DMS153 treated with DMSO at 0.1 percent for 48 hours (cell line): Measurements from ENCODE around the gene CD27.
A peak's percentile ranks its signal among the peaks of the same experiment; 100 is the strongest.
"Not testable (repeated sequence)": the region's sequence is repeated elsewhere in the genome, so short reads cannot be mapped to it uniquely, and the experiment has no call there.

Source experiments
- DNase-seq: peaks from one replicate; lab custom pipeline; 2025; ENCODE audit not compliant: unreplicated experiment; lab: John Stamatoyannopoulos, UW

Gene CD27

DNA sequence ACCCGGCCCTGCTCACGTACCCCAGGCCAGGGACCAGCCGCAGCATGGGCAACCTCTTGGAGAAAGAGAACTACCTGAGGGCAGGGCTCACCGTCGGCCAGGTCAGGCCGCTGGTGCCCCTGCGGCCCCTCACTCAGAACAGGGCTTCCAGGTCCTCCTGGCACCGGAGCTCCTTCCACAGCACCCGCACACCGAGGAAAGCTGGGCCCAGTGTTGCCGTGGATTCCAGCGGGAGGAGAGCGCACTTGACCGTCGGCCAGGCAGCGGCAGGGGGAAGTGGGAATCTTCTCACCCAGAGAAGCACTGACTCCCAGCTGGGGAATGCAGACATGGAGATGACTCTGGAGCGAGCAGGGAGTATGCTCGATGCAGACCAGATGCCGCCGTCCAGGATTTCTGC lies 33.7 kb downstream of the CD27 start:
- no peak for DNase-seq

- DNase-seq = no peak
Observed at GRCh38 chr12:6488240-6488639, 43.5 kb downstream of the CD27 start.

- no peak for DNase-seq
Observed at GRCh38 chr12:6489449-6489848, 44.7 kb downstream of the CD27 start.

DNA sequence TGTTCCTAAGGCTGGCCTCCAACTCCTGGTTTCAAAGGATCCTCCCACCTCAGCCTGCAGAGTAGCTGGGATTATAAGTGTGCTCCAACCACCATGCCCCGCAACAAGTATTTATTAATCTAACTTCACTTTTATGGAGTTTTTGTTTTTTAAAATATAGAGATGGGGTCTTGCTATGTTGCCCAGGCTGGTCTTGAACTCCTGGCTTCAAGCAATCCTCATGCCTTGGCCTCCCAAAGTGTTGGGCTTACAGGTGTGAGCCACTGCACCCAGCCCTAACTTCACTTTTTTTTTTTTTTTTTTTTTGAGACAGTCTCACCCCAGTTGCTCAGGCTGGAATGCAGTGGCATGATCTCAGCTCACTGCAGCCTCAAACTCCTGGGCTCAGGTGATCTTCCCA lies 45.9 kb downstream of the CD27 start:
- DNase-seq = not testable (repeated sequence)

GRCh38 chr12:6492838-6493496 lies 48.2 kb downstream of the CD27 start, which contains the start of gene MRPL51:
TSS of gene MRPL51 (minus strand) at chr12:6493262. CDS start at chr12:6493136, 126 bp downstream.
- DNase-seq = peak; percentile 78

DNA sequence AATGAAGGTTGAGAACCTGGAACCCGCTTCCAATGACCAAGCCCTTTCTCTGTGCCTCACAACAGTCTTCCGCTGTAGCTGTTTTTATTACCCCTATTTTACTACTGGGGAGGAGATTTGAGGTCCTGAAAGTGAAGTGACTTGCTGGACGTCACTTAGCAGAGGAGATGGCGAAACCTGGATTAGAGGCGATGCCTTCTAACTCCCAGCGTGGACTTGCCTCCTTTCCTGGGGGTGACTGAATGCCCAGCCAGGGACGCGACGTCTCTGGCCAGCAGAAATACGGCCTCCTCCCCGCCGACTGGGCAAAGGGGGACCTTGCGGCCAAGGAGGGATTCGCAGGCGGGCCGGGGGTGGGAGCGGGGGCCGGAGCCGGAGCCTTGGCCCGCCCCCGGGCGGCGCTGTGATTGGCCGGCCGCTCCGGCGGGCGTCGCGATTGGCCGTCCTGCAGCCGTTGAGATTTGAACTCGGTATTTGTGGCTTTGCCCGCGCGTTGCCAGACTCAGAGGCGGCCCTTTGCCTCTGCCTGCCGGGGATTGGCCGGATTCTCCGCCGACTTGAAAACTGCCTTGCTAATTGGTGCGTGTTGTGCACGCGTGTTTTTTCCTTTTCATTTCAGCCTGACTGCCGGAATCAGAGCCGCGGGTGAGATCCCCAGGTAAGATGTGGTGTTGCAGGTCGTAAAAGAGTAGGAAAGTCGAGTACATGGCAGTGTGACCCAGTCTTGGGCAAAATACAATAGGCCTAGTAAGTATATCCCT lies 48.9 kb downstream of the CD27 start, which contains the start of gene NCAPD2:
NCAPD2 (plus strand) TSS at position 606 of the 761 bp plus-strand sequence. CDS start 997 bp downstream, outside the sequence.
- peak; percentile 91 for DNase-seq

GRCh38 chr12:6494258-6494743 lies 49.5 kb downstream of the CD27 start:
- DNase-seq = peak; percentile 27

DNA sequence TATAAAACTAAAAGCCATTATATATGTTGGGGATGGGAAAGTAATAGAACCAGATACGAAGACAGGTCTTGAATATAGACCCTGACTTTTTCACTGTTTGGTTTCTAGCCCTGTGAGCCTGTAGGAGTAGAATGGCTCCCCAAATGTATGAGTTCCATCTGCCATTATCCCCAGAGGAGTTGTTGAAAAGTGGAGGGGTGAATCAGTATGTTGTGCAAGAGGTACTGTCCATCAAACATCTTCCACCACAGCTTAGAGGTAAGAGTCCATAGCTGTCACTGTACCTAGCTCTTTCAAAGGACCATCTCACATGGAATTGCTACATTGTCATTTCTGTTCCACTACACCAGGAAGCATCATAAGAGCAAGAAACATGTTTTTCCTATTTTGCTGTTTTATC lies 50.2 kb downstream of the CD27 start:
- DNase-seq = no peak

DNA sequence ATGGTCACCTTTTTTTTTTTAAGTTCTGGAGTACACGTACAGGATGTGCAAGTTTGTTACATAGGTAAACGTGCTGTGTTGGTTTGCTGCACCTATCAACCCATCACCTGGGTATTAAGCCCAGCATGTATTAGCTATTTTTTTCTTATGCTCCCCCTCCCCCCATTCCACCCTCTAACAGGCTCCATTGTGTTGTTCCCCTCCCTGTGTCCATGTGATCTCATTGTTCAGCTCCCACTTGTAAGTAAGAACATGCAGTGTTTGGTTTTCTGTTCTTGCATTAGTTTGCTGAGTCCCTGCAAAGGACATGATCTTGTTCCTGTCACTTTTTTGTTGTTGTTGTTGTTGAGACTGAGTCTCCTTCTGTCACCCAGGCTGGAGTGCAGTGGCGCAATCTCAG lies 52.5 kb downstream of the CD27 start:
- DNase-seq = not testable (repeated sequence)

DNA sequence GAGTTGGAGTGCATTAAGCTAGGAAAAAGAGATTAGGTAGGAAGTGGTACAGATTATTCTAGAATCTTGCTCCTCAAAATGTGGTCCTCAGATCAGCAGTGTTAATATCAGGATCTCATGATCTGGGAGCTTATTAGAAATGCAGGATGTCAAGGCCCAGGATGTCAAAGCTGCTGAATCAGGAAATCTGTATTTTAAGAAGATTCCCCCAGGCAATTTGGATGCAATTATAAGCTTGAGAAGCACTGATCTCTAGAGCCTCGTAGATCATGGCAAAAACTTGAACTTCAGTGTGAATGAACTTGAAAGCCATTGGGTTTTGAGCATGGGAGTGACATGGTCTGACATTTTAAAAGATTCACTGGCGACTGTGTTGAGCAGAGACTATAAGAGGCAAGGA lies 55.7 kb downstream of the CD27 start:
- no peak for DNase-seq
